ENCODE measurements around the gene IRF9.

DNA sequence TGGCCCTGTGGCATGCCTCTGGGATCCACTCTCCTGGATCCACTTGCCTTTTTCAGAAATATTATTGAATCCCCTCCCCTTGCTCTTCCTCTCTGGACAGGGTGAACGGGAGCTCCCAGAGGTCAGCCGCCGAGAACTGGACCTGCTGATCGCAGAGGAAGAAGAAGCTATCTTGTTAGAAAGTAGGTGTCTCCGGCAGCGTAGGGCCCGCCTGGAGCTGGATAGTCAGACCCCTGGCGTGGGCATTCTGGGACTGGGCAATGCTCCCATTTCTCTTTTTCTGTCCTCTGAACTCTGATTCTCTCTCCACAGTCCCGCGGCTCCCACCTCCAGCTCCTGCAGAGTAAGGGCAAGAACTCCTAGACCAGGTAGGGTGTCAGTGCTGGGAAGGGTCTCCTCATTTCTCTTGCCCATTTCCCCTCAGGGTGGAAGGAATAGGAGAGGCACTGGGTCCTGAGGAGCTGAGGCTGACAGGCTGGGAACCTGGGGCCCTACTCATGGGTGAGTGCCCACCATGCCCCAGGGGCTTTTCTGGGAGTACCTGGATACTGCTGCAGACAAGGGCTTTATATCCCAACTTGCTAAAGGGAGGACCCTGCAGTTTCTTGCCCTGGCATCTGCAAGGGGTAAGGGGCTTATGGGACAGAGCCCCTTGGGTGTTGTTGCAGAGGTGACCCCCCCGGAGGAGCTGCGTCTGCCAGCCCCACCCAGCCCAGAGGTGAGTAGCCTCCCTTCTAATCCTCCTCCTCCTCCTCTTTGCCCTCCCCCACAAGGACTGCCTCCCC is 16.2 kb downstream of the IRF9 start:
- TF ChIP-seq, protein P1, sequence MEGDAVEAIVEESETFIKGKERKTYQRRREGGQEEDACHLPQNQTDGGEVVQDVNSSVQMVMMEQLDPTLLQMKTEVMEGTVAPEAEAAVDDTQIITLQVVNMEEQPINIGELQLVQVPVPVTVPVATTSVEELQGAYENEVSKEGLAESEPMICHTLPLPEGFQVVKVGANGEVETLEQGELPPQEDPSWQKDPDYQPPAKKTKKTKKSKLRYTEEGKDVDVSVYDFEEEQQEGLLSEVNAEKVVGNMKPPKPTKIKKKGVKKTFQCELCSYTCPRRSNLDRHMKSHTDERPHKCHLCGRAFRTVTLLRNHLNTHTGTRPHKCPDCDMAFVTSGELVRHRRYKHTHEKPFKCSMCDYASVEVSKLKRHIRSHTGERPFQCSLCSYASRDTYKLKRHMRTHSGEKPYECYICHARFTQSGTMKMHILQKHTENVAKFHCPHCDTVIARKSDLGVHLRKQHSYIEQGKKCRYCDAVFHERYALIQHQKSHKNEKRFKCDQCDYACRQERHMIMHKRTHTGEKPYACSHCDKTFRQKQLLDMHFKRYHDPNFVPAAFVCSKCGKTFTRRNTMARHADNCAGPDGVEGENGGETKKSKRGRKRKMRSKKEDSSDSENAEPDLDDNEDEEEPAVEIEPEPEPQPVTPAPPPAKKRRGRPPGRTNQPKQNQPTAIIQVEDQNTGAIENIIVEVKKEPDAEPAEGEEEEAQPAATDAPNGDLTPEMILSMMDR (IDR thresholded peaks at IDR 0.05; ENCODE audit: low read length): no peak
- no peak for TF ChIP-seq EZH2 (optimal IDR thresholded peaks at IDR 0.05; ENCODE audit: low read depth, low read length)
